HUES48 (cell line): Measurements from ENCODE around the gene SGCD.

Experiments used
- H3K27ac ChIP-seq: one replicate; pipeline ENCODE4 v1.7.0; 2013; ENCODE audit warnings: low read depth, low read length, inconsistent platforms
- H3K27me3 ChIP-seq: 2 replicates; pipeline ENCODE4 v1.6.1; 2013; ENCODE audit warnings: mild to moderate bottlenecking, low read length; ENCODE audit not compliant: control insufficient read depth, insufficient read depth
- H3K36me3 ChIP-seq: 2 replicates; pipeline ENCODE4 v1.6.1; 2013; ENCODE audit warnings: low read length; ENCODE audit not compliant: control insufficient read depth, insufficient read depth
- H3K4me1 ChIP-seq: 2 replicates; pipeline ENCODE4 v1.6.1; 2013; ENCODE audit warnings: mild to moderate bottlenecking, low read length; ENCODE audit not compliant: control insufficient read depth, insufficient read depth
- H3K4me3 ChIP-seq: 2 replicates; pipeline ENCODE4 v1.5.1; 2013; ENCODE audit warnings: mild to moderate bottlenecking, low read depth, low read length
- H3K9ac ChIP-seq: 2 replicates; pipeline ENCODE4 v1.6.1; 2013; ENCODE audit warnings: mild to moderate bottlenecking, low read depth, low read length, moderate library complexity
- H3K9me3 ChIP-seq: 2 replicates; pipeline ENCODE4 v1.6.1; 2013; ENCODE audit warnings: low read length; ENCODE audit not compliant: control insufficient read depth, insufficient read depth

The SGCD gene

GRCh38 chr5:156513123-156513815, 186.3 kb downstream of the SGCD start:
- Histone ChIP-seq H3K9ac (no peak overlapping the region), H3K9me3 (no peaks in the 10 kb centered on the region), H3K36me3 (no peaks in the 10 kb centered on the region), H3K27ac (no peak overlapping the region), H3K27me3 (no peaks in the 10 kb centered on the region), H3K4me1 (no peaks in the 10 kb centered on the region), H3K4me3 (no peak overlapping the region)

GRCh38 chr5:156515121-156515520, 188.2 kb downstream of the SGCD start:
- Histone ChIP-seq H3K4me1 (no peaks in the 10 kb centered on the region), H3K9me3 (no peaks in the 10 kb centered on the region), H3K27ac (no peak overlapping the region), H3K27me3 (no peaks in the 10 kb centered on the region), H3K36me3 (no peaks in the 10 kb centered on the region), H3K9ac (no peak overlapping the region), H3K4me3 (no peak overlapping the region)

- Histone ChIP-seq H3K4me1 (no peaks in the 10 kb centered on the region), H3K4me3 (no peak overlapping the region), H3K36me3 (no peaks in the 10 kb centered on the region), H3K9ac (no peak overlapping the region), H3K9me3 (no peaks in the 10 kb centered on the region), H3K27me3 (no peaks in the 10 kb centered on the region), H3K27ac (no peak overlapping the region)
These were observed 188.9 kb downstream of the SGCD start for GRCh38 chr5:156515803-156516360.

- Histone ChIP-seq H3K4me1 (no peaks in the 10 kb centered on the region), H3K9ac (no peak overlapping the region), H3K36me3 (no peaks in the 10 kb centered on the region), H3K9me3 (no peaks in the 10 kb centered on the region), H3K27ac (no peak overlapping the region), H3K27me3 (no peaks in the 10 kb centered on the region), H3K4me3 (no peak overlapping the region)
These were observed 195.9 kb downstream of the SGCD start for GRCh38 chr5:156522651-156523529.

- Histone ChIP-seq H3K9me3 (no peaks in the 10 kb centered on the region), H3K4me3 (no peak overlapping the region), H3K27ac (no peak overlapping the region), H3K36me3 (no peaks in the 10 kb centered on the region), H3K27me3 (no peaks in the 10 kb centered on the region), H3K9ac (no peak overlapping the region), H3K4me1 (no peaks in the 10 kb centered on the region)
These were observed 196.6 kb downstream of the SGCD start for GRCh38 chr5:156523607-156524006.

DNA sequence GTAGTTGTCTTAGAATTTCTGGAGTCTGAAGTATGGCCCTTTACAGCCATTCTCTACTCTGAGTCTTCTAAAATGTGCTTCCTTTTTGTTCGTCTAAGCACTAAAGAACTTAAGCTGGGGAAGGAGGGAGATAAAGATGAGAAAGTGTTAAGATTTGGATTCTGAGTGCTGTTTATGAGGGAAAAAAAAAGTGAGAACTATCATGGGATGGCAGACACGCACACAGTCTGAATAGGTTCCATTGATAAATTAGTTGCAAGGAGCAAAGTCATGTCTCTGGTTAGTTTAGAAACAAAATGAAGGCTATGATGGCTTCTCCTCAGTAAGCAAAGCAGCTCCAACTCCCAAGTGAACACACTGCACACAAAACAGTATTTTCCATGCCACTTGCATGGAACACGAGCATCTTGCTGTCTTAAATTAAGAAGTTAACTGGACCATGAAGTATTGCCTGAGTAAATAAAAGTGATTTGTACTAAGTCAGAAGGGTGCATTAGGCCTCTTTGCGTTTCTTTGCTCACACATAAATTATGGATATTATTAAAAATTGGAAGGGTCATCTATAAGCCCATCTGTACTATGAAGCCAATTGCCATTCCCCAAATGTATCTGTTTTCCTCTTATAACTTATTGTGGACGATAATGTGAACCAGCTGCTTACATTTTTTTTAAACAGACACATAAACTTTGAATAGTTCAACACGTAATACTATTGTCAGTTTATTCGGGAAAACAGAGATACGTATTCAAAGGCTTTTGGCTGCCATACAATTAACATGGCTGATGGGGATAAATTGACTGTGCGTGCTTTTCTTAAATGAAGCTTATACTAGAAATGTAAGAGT, 199.3 kb downstream of the SGCD start:
- Histone ChIP-seq H3K4me1 (no peaks in the 10 kb centered on the region), H3K36me3 (no peaks in the 10 kb centered on the region), H3K9me3 (no peaks in the 10 kb centered on the region), H3K9ac (no peak overlapping the region), H3K27me3 (no peaks in the 10 kb centered on the region), H3K4me3 (no peak overlapping the region), H3K27ac (no peak overlapping the region)

- Histone ChIP-seq H3K4me3 (no peak overlapping the region), H3K9me3 (no peaks in the 10 kb centered on the region), H3K27ac (no peak overlapping the region), H3K9ac (no peak overlapping the region), H3K4me1 (no peaks in the 10 kb centered on the region), H3K36me3 (no peaks in the 10 kb centered on the region), H3K27me3 (no peaks in the 10 kb centered on the region)
These were observed 200.6 kb downstream of the SGCD start for GRCh38 chr5:156527611-156528010.

DNA sequence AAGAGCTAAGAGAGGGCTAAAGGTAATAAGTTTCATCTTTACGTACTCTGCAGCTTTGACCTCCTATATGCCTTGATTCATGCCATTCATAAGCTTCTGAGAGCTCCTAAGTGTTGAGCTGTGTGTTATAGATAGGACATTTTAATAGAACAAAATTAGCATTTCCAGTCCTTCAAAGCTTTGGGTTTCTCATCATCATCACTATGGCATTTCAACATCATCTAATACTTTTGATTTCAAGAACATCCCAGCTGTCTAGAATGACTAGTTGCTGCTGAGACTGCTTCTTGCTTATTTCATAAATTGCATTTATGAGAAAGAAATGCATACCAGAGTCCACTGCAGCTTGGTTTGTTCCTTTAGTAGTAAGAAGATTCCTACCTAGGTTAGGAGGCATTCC, 201.7 kb downstream of the SGCD start:
- Histone ChIP-seq H3K4me1 (no peaks in the 10 kb centered on the region), H3K9ac (no peak overlapping the region), H3K4me3 (no peak overlapping the region)

DNA sequence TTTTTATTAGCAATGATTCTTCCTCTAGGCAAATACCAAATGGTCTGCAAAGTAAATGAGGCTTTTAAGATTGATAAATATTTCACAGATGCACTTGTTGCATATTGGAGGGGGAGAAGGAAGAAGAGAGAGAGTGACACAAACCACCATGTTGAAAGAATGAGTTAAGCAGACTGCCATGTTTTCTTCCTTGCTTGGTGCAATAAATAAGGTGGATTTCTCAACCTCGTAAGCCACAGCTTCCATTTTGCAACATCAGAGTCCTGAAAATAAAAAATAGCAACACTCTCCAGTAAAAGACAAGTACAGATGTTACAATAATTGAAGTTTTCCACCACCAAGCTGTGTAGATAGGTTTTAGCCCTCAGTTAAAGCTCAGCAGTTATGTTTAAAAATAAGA, 202.9 kb downstream of the SGCD start:
- H3K4me3 ChIP-seq, result no peak overlapping the region
- H3K9ac ChIP-seq, result no peak overlapping the region

More for the DNA sequence above, 201.7 kb downstream of the SGCD start:
- Histone ChIP-seq H3K36me3 (no peaks in the 10 kb centered on the region), H3K27ac (no peak overlapping the region), H3K27me3 (no peaks in the 10 kb centered on the region), H3K9me3 (no peaks in the 10 kb centered on the region)

GRCh38 chr5:156531199-156531598, 204.2 kb downstream of the SGCD start:
- Histone ChIP-seq H3K27me3 (no peaks in the 10 kb centered on the region), H3K27ac (no peak overlapping the region), H3K9ac (no peak overlapping the region), H3K9me3 (no peaks in the 10 kb centered on the region), H3K36me3 (no peaks in the 10 kb centered on the region), H3K4me3 (no peak overlapping the region), H3K4me1 (no peaks in the 10 kb centered on the region)

More for the DNA sequence above, 202.9 kb downstream of the SGCD start:
- H3K27ac ChIP-seq, result no peak overlapping the region
- no peaks in the 10 kb centered on the region for H3K4me1 ChIP-seq
- H3K27me3 ChIP-seq, result no peaks in the 10 kb centered on the region
- no peaks in the 10 kb centered on the region for H3K9me3 ChIP-seq
- no peaks in the 10 kb centered on the region for H3K36me3 ChIP-seq
